Activated CD4-positive, alpha-beta memory T cell treated with anti-CD3 and anti-CD28 coated beads for 36 hours (primary cell): Measurements from ENCODE around the gene NELL2. TPM values are rescaled to one million over a fixed set of nuclear protein-coding genes. Genes with fewer than 3 reads are reported as not detected.

Experiments used
- CTCF ChIA-PET: fragments of 350-600 bp; sonication (Branson Sonifier 250); formaldehyde crosslinking; loops from one replicate; lab custom pipeline; 2021; ENCODE audit warnings: antibody characterized with exemption, inconsistent platforms; lab: Charles Lee
- POLR2A ChIA-PET: fragments of 350-600 bp; sonication (Branson Sonifier 250); formaldehyde crosslinking; loops from one replicate; lab custom pipeline; 2021; ENCODE audit warnings: antibody characterized with exemption; lab: Charles Lee
- DNase-seq: peaks from one replicate; pipeline ENCODE4 v3.0.0-alpha.2; 2020
- H3K27ac Mint-ChIP-seq: one replicate; pipeline ENCODE4 v1.8.0; 2021; ENCODE audit warnings: mixed read lengths
- H3K27me3 Mint-ChIP-seq: one replicate; pipeline ENCODE4 v1.8.0; 2021; ENCODE audit warnings: mixed read lengths
- H3K36me3 Mint-ChIP-seq: one replicate; pipeline ENCODE4 v1.8.0; 2021; ENCODE audit warnings: mixed read lengths
- H3K4me1 Mint-ChIP-seq: one replicate; pipeline ENCODE4 v1.8.0; 2021; ENCODE audit warnings: low read depth, mixed read lengths
- H3K4me3 Mint-ChIP-seq: one replicate; pipeline ENCODE4 v1.8.0; 2021; ENCODE audit warnings: mild to moderate bottlenecking, mixed read lengths
- H3K9me3 Mint-ChIP-seq: one replicate; pipeline ENCODE4 v1.8.0; 2021; ENCODE audit warnings: mixed read lengths
- intact Hi-C: fragments of 100-400 bp; cut with micrococcal nuclease; formaldehyde crosslinking; loops from one replicate; pipeline ENCODE4 v1.15.1; 2023
- total RNA-seq, 2 experiments: library from RNA; stranded (reverse); gene quantifications; one replicate each; pipeline ENCODE4 v1.2.3, GENCODE V29; 2021

The NELL2 gene
- total RNA-seq, 2 experiments from 2014 or later: 40.5 to 43.5 TPM

DNA sequence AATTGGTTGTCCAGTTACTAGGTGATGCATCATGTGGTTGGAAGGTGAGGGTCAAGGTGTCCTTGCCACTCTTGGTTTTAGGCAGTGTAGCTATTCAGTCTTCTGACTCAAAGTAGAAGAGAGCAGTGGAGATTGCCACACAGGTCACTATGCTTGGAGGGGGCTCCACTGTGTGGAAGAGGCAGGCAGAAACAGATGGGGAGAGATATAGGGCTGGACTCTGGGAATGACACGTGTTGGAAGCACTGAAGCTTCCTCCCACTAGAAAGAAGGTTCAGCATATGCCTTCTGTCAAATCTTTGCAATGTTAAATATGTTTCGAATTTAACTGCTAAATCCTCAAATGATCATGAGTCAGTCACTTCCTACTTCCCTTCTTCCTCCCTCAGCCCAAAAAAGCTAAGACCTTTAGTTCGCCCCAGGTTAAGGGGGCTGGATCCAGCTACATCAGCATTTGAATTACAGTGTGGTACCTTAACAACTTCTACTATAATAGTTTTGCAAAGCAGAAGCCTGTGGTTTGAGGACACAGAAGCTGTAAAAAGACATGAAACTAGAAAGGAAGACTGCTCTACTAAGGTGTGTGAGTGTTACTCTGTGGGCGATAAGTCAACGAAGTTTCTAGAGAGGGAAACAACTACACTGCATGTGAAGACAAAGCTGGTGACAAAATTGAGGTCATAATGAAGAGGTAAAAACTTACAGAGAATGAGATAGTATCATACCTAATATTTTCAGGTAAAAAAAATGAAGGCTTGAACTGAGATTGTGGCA, 228.0 kb downstream of the NELL2 start:
- Mint-ChIP-seq H3K36me3 (no peaks in the 10 kb centered on the region), H3K27me3 (no peaks in the 10 kb centered on the region), H3K27ac (no peak overlapping the region), H3K4me1 (peaks cover 4% of the 10 kb centered on the region), H3K9me3 (no peaks in the 10 kb centered on the region), H3K4me3 (no peak overlapping the region)
- intact Hi-C loops: no loop called here
- no peak for DNase-seq
- CTCF ChIA-PET: interaction anchor here (1.2 kb wide), 1 partner anchor 301 kb away, joined by 4 read pairs; no protein-coding TSS in a partner anchor
- POLR2A ChIA-PET: no interaction called here

DNA sequence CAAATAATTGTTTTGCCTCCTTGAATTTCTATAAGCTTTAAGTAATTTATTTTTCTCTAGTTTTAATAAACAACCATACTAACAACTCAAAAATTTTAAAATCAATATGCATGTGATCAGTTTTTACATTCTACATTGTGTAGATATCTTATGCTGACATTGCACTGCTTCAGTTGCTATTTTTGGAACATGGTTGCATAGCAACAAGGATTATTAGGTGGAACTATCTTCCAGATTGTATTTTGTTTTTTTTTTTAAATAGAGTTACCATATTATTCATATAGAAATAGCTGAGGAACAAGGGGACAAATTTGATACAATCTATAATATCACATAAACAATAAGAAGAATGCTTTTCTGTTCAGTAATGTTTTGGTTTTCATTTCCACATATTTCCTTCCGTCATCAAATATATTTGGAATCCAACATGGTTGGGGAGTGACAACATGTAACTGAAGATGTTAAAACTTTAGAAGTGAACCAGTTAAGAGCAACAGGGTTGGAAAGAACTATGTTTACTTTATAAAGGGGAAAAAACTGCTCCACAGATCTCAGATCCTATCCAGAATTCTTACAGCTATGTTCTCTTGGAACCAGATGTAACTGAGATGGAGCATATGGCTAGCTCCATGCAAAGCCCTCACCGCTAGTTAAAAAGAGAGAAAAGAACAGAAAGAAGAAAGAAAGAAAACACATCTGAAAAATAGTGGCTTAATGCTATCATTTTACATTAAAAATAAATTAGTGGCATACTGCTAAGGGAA, 235.5 kb downstream of the NELL2 start:
- no peaks in the 10 kb centered on the region for H3K27me3 Mint-ChIP-seq
- ChIA-PET POLR2A (no interaction called here), CTCF (no interaction called here)
- peaks cover 23% of the 10 kb centered on the region for H3K36me3 Mint-ChIP-seq
- H3K4me3 Mint-ChIP-seq: no peak overlapping the region
- DNase-seq: no peak
- H3K27ac Mint-ChIP-seq: no peak overlapping the region
- no peaks in the 10 kb centered on the region for H3K4me1 Mint-ChIP-seq
- intact Hi-C loops: no loop called here
- H3K9me3 Mint-ChIP-seq: no peaks in the 10 kb centered on the region

DNA sequence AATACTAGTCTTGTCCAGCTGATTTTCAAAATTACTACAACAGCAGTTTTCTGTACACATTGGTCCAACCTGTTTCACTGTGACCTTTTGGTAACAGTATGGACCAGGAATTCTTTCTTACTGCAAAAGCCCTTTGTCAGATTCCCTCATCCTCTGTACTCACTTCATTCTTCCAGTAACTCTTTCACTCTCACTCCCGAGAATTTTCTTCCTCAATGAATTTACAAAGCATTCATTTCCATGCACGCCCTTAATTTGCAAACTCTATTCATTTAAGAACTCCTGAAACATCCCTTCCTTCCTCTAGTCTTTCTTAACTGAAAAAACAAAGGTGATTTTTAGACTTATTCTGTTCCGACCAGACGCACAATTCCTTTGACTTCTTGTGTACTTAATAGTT, 238.2 kb downstream of the NELL2 start:
- H3K27me3 Mint-ChIP-seq: no peaks in the 10 kb centered on the region
- intact Hi-C loops: no loop called here
- no peak overlapping the region for H3K27ac Mint-ChIP-seq
- ChIA-PET POLR2A (no interaction called here), CTCF (no interaction called here)
- H3K4me1 Mint-ChIP-seq: no peaks in the 10 kb centered on the region
- DNase-seq: no peak
- no peaks in the 10 kb centered on the region for H3K9me3 Mint-ChIP-seq
- no peak overlapping the region for H3K4me3 Mint-ChIP-seq
- H3K36me3 Mint-ChIP-seq: peaks cover 23% of the 10 kb centered on the region

DNA sequence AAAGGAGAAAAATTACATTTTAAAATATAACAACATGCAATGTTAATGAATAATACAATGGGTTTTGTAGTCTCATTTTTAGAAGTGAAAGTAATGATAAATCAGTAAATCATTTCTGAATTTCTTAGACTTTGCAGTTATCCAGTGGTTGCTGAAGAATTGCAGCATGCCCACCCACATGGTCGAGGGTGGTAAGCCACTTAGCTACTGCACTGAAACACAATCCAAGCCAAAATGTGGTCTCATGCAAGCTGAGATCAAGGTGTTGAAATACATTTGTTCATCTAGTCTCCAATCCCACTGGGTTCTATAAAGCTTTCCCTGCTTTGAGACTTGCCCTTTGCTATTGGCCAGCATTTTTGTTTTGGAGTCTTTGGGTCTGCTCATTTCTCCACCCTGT, 247.9 kb downstream of the NELL2 start:
- H3K9me3 Mint-ChIP-seq: no peaks in the 10 kb centered on the region
- no peaks in the 10 kb centered on the region for H3K27me3 Mint-ChIP-seq
- peaks cover 2% of the 10 kb centered on the region for H3K36me3 Mint-ChIP-seq
- H3K4me1 Mint-ChIP-seq: no peaks in the 10 kb centered on the region
- H3K4me3 Mint-ChIP-seq: no peak overlapping the region
- H3K27ac Mint-ChIP-seq: no peak overlapping the region
- DNase-seq: peak; percentile 14
- CTCF ChIA-PET: no interaction called here
- intact Hi-C loops: no loop called here
- POLR2A ChIA-PET: interaction anchor here (0.6 kb wide), 1 partner anchor 612 kb away, joined by 3 read pairs; no protein-coding TSS in a partner anchor

DNA sequence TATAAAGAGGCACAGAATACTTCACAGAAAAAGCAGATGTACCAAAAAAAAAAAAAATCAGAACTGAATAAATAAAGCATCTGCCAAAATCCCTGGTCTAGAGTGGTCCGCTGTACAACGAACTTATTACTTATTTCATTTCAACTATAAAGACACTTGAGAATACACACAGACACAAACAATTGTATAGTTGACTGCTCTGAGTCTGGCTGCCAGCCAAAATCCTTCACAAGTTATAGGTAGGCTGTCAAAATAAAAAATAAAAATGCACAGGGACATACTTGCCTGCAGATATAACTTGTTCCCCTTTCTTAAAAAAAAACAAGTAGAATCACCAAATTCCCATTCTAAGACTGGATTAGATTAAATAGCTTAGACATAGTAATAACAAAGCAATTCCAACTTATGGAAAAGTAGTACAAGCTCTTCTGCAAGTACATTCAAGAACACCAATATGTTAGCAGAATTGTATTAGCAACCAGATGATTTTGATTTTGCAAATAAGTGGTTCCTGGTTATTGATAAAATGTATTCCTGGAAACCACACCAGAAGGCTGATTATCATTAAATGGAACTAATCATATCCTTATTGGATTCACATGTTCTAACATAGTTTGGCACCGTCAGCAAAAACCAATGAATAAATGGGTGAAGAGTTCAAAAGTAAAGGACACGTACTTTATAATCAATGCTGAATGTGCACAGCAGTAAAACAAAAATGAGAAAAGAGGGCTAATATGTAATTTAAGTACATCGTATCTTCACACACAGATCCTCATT, 248.5 kb downstream of the NELL2 start:
- Mint-ChIP-seq H3K27ac (no peak overlapping the region), H3K27me3 (no peaks in the 10 kb centered on the region), H3K4me3 (no peak overlapping the region), H3K4me1 (no peaks in the 10 kb centered on the region), H3K36me3 (peaks cover 2% of the 10 kb centered on the region), H3K9me3 (no peaks in the 10 kb centered on the region)
- intact Hi-C loops: no loop called here
- no peak for DNase-seq
- POLR2A ChIA-PET: interaction anchor here (0.6 kb wide), 1 partner anchor 611 kb away, joined by 3 read pairs; no protein-coding TSS in a partner anchor
- CTCF ChIA-PET: no interaction called here

DNA sequence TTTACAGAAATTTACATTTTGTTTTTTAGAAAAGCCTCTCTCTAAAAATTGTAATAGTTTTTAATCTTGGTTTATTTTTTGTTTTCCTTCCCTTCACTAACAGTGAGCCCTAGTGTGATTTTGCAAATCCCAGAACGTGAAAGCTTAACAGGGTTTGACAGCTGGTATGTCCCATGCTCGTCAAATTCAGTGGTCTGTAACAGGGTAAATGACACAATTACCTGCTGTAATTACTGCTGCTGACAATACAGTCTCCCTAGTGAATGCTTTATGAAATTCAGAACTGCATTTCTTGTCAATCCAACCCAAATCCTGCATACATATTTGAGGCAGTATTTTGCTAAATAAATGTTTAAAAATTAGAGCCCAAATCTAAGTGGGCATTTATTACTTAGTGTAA, 249.2 kb downstream of the NELL2 start:
- no peaks in the 10 kb centered on the region for H3K9me3 Mint-ChIP-seq
- ChIA-PET CTCF (no interaction called here), POLR2A (no interaction called here)
- H3K4me3 Mint-ChIP-seq: no peak overlapping the region
- DNase-seq: no peak
- no peaks in the 10 kb centered on the region for H3K4me1 Mint-ChIP-seq
- H3K36me3 Mint-ChIP-seq: peaks cover 2% of the 10 kb centered on the region
- H3K27ac Mint-ChIP-seq: no peak overlapping the region
- H3K27me3 Mint-ChIP-seq: no peaks in the 10 kb centered on the region
- intact Hi-C loops: no loop called here

DNA sequence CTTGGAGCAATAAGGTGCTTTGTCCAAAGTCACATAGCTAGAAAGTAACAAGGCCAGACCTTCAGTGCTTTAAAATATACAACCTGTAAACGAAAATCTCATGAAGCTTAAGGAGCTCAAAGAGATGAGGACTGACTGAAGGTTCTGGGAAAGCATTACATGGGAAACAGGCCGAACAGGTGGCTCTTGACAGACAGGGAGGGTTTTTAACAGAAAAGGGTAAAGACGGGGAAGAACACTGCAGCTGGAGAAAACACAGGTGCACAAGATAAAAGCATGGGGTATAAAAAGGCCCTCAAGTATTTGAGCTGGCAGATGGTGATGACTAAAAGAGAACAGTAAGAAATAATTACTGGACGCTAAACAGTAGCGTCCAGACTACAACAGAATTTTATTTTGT, 257.2 kb downstream of the NELL2 start:
- Mint-ChIP-seq H3K9me3 (no peaks in the 10 kb centered on the region), H3K4me3 (no peak overlapping the region), H3K27me3 (no peaks in the 10 kb centered on the region), H3K36me3 (no peaks in the 10 kb centered on the region), H3K4me1 (no peaks in the 10 kb centered on the region), H3K27ac (no peak overlapping the region)
- ChIA-PET POLR2A (no interaction called here), CTCF (no interaction called here)
- no peak for DNase-seq
- intact Hi-C loops: no loop called here

DNA sequence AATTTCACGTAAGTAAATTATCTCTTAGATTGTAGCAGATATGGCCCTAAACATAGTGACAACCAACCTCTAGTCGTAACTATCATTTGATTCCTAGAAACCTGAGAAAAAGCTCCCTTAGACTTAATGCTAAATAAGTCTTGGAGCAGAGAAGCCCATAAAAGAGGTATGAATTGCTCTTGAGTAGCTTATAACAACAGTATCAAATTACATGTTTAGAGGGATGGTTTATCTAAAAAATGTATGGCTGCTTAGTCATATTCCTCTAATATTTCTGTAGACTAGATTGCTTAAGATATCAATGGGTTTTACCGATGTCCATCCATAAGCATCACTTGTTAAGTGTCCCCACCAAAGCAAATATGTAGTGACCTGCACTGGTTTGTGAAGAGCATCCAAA, 259.7 kb downstream of the NELL2 start:
- POLR2A ChIA-PET: no interaction called here
- Mint-ChIP-seq H3K36me3 (no peaks in the 10 kb centered on the region), H3K27ac (no peak overlapping the region), H3K27me3 (no peaks in the 10 kb centered on the region), H3K4me3 (no peak overlapping the region), H3K9me3 (no peaks in the 10 kb centered on the region), H3K4me1 (no peaks in the 10 kb centered on the region)
- CTCF ChIA-PET: interaction anchor here (1.5 kb wide), 1 partner anchor 159 kb away, joined by 3 read pairs; no protein-coding TSS in a partner anchor
- no peak for DNase-seq
- intact Hi-C loops: no loop called here

DNA sequence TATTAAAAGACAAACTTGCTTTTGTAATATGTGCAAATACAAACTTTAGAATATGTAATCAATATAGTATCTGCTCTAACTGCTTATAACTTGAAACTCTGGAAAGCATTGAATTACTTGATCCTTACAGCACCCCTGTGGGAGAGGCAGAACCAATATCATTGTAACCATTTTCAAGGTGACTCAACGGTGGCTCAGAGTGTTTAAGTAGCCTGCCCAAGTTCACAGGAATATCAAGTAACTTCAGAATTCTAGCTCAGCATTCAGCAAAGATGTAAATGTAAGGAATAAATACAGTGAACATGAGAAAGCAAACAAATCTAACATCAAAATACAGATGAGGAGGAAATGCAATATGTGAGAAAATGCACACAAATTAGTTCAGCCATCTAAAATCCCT, 264.6 kb downstream of the NELL2 start:
- intact Hi-C loops: no loop called here
- Mint-ChIP-seq H3K4me3 (no peak overlapping the region), H3K36me3 (peaks cover 19% of the 10 kb centered on the region), H3K4me1 (no peaks in the 10 kb centered on the region), H3K27me3 (no peaks in the 10 kb centered on the region), H3K27ac (no peak overlapping the region), H3K9me3 (no peaks in the 10 kb centered on the region)
- no peak for DNase-seq
- CTCF ChIA-PET: interaction anchor here (0.7 to 1.1 kb wide), 2 partner anchors 12 to 263 kb away, joined by 3 read pairs; no protein-coding TSS in a partner anchor
- POLR2A ChIA-PET: no interaction called here

DNA sequence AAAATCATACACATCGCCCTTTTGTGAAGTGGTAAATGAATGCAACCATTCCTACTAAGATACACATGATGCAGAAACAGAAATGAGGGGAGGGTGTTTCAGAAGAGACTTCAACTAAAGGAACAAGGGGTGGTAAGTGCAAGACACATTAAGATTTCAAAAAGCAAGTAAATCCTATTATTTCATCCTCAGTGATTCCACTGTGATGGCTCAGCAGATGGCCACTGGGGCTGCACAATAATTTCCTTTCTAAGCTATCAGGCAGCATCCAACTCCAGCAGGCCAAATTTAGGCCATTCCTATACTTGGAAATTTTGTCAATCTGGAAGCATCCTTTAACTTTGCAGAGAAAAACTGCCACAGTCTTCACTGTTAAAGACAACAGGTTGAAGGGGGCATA, 272.4 kb downstream of the NELL2 start:
- peaks cover 12% of the 10 kb centered on the region for H3K36me3 Mint-ChIP-seq
- intact Hi-C loops: no loop called here
- no peaks in the 10 kb centered on the region for H3K27me3 Mint-ChIP-seq
- H3K4me1 Mint-ChIP-seq: no peaks in the 10 kb centered on the region
- ChIA-PET CTCF (interaction anchor here (0.6 kb wide), 1 partner anchor 272 kb away, joined by 3 read pairs; the partner anchor contains the start of gene NELL2), POLR2A (no interaction called here)
- no peaks in the 10 kb centered on the region for H3K9me3 Mint-ChIP-seq
- no peak overlapping the region for H3K4me3 Mint-ChIP-seq
- no peak overlapping the region for H3K27ac Mint-ChIP-seq
- DNase-seq: no peak

DNA sequence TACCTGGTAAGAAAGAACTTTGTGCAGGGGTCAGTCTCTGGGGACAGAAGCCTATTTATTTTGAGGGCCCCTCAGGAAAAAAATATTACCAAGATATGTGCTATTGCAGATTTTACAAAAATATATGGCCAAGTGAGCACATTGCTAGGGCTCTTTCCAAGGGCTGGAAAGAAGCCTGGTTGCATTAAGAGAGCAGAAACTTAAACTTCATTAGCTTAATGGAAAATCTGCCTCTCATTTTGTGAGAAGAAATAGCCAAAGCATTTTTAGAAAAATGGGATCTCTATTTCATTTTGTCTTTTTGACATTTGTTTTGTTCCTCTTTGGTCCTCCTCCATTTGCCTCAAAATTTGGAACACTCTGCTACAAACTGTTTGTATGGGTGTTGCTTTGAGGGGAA, 283.5 kb downstream of the NELL2 start:
- H3K27ac Mint-ChIP-seq: no peak overlapping the region
- intact Hi-C loops: no loop called here
- ChIA-PET CTCF (no interaction called here), POLR2A (no interaction called here)
- H3K9me3 Mint-ChIP-seq: no peaks in the 10 kb centered on the region
- no peaks in the 10 kb centered on the region for H3K4me1 Mint-ChIP-seq
- no peak overlapping the region for H3K4me3 Mint-ChIP-seq
- no peaks in the 10 kb centered on the region for H3K27me3 Mint-ChIP-seq
- DNase-seq: no peak
- peaks cover 6% of the 10 kb centered on the region for H3K36me3 Mint-ChIP-seq

DNA sequence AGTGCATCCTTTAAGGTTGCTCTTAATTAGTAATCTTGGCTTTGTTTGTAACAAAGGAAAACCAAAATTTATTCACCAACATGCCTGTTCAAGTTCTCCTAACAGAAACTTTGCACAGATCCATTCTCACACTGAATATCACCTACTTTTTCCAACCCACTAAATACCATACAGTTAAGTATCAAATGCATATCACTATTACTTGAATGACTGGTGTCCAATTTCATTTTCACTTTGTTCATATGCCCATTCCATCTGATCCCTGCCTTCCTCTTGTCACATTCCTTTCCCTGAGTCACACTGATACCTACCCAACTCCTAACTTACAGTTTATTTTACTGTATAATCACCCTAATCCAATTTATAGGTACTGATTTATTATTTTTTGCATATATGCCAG, 286.4 kb downstream of the NELL2 start:
- Mint-ChIP-seq H3K4me3 (no peak overlapping the region), H3K4me1 (no peaks in the 10 kb centered on the region), H3K27me3 (no peaks in the 10 kb centered on the region), H3K9me3 (no peaks in the 10 kb centered on the region), H3K27ac (no peak overlapping the region), H3K36me3 (peaks cover 8% of the 10 kb centered on the region)
- intact Hi-C loops: no loop called here
- DNase-seq: no peak
- POLR2A ChIA-PET: no interaction called here
- CTCF ChIA-PET: no interaction called here
